GM15510 (cell line): ENCODE measurements around the gene SPCS1.

Experiments used
- POLR2A ChIP-seq: IDR thresholded peaks from 3 replicates; pipeline ENCODE4 v1.6.1; 2011; ENCODE audit warnings: borderline replicate concordance; ENCODE audit not compliant: insufficient read length; ENCODE audit errors: extremely low read depth

SPCS1 gene

GRCh38 chr3:52742418-52743041, 36.6 kb downstream of the SPCS1 start:
- TF ChIP-seq POLR2A, result no peak

DNA sequence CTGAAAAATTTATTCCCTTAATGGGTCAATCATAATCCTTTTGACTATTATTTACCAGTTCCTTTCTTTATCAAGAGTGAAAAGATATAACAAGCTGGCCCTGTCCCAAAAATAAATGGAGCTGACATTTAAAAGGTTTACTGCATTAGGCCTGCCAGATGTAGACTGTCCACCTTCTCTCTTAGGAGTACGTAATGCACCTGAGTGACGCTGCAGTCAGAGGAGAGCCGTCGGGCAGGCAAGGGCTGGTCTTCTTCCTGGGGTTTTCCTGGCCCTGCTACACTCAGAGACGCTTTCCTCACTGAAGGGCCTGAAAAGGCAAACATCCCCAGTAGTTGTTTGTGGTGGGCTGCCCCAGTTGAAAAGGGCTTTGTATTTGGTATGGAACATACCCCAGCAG, 37.2 kb downstream of the SPCS1 start:
- TF ChIP-seq POLR2A, result no peak

- no peak for TF ChIP-seq POLR2A
These were observed 37.8 kb downstream of the SPCS1 start for GRCh38 chr3:52743721-52744120.

- TF ChIP-seq POLR2A, result no peak
These were observed 46.2 kb downstream of the SPCS1 start for GRCh38 chr3:52752045-52752660.

- TF ChIP-seq POLR2A, result no peak
These were observed 48.5 kb downstream of the SPCS1 start for GRCh38 chr3:52754373-52754772.

- no peak for TF ChIP-seq POLR2A
These were observed 50.2 kb downstream of the SPCS1 start for GRCh38 chr3:52756141-52756540.
